GM12878 (cell line): ENCODE results near the gene SNX22. TPM values are rescaled to one million over a fixed set of nuclear protein-coding genes. Genes with fewer than 3 reads are reported as not detected.
A peak's percentile ranks its signal among the peaks of the same experiment; 100 is the strongest.

Source experiments
- ATF7 ChIP-seq: fragments of 450-650 bp; IDR thresholded peaks from 2 replicates; pipeline ENCODE4 v1.6.1; 2016; ENCODE audit warnings: low read depth, mild to moderate bottlenecking
- CBX3 ChIP-seq: fragments of 200-600 bp; sonication (generic); IDR thresholded peaks from 2 replicates; pipeline ENCODE4 v1.6.1; 2016; ENCODE audit warnings: low read depth, borderline replicate concordance
- CHD4 ChIP-seq: fragments of 200-600 bp; sonication (generic); IDR thresholded peaks from 2 replicates; pipeline ENCODE4 v1.6.1; 2016; ENCODE audit warnings: mild to moderate bottlenecking
- CREB1 ChIP-seq: IDR thresholded peaks from 2 replicates; pipeline ENCODE4 v1.6.1; 2012; ENCODE audit warnings: low read depth, mild to moderate bottlenecking, inconsistent platforms
- ESRRA ChIP-seq: IDR thresholded peaks from 2 replicates; pipeline ENCODE4 v1.6.1; 2012; ENCODE audit warnings: mild to moderate bottlenecking, low read length, improper control_type of control experiment
- HDGF ChIP-seq: fragments of 450-650 bp; IDR thresholded peaks from 2 replicates; pipeline ENCODE4 v1.6.1; 2016; ENCODE audit warnings: antibody characterized with exemption
- IKZF2 ChIP-seq, 2 experiments: fragments of 450-650 bp; IDR thresholded peaks; 2 replicates each; pipeline ENCODE4 v1.6.1; 2017; ENCODE audit warnings: mild to moderate bottlenecking in 2 of 2, moderate library complexity in 2 of 2
- JUNB ChIP-seq: IDR thresholded peaks from 2 replicates; pipeline ENCODE4 v1.6.1; 2016; ENCODE audit warnings: antibody characterized with exemption, mild to moderate bottlenecking
- LARP7 ChIP-seq: fragments of 450-650 bp; IDR thresholded peaks from 2 replicates; pipeline ENCODE4 v1.6.1; 2017; ENCODE audit warnings: mild to moderate bottlenecking
- MEF2A ChIP-seq: IDR thresholded peaks from 2 replicates; pipeline ENCODE4 v1.6.1; 2011; ENCODE audit warnings: low read depth, mild to moderate bottlenecking, low read length, moderate library complexity; ENCODE audit not compliant: insufficient read depth
- MEF2B ChIP-seq: fragments of 450-650 bp; IDR thresholded peaks from 2 replicates; pipeline ENCODE4 v1.6.1; 2018; ENCODE audit warnings: mild to moderate bottlenecking, moderate library complexity; ENCODE audit not compliant: partially characterized antibody, poor library complexity, severe bottlenecking
- MYC ChIP-seq: IDR thresholded peaks from 2 replicates; pipeline ENCODE4 v1.6.1; 2011; ENCODE audit warnings: mild to moderate bottlenecking, low read length, moderate library complexity, inconsistent platforms; ENCODE audit not compliant: insufficient read depth, insufficient replicate concordance, insufficient read length, severe bottlenecking
- NR2F1 ChIP-seq: fragments of 450-650 bp; conservative IDR thresholded peaks from 2 replicates; pipeline ENCODE4 v1.6.1; 2017; ENCODE audit warnings: mild to moderate bottlenecking
- NRF1 ChIP-seq: conservative IDR thresholded peaks from 2 replicates; pipeline ENCODE4 v1.6.1; 2011; ENCODE audit warnings: mild to moderate bottlenecking, low read depth, low read length, improper control_type of control experiment
- SKIL ChIP-seq: fragments of 450-650 bp; IDR thresholded peaks from 2 replicates; pipeline ENCODE4 v1.6.1; 2017; ENCODE audit warnings: mild to moderate bottlenecking, low read depth, inconsistent platforms; ENCODE audit not compliant: poor library complexity, severe bottlenecking
- SPI1 ChIP-seq: IDR thresholded peaks from 2 replicates; pipeline ENCODE4 v1.6.1; 2011; ENCODE audit warnings: low read depth, mild to moderate bottlenecking, low read length, moderate library complexity, borderline replicate concordance; ENCODE audit not compliant: insufficient read depth
- ZBED1 ChIP-seq: IDR thresholded peaks from 2 replicates; pipeline ENCODE4 v1.6.1; 2016; ENCODE audit warnings: borderline replicate concordance
- ZNF622 ChIP-seq: fragments of 450-650 bp; IDR thresholded peaks from 2 replicates; pipeline ENCODE4 v1.6.1; 2017; ENCODE audit warnings: mild to moderate bottlenecking, inconsistent platforms
- polyA plus RNA-seq, 11 experiments: library from polyadenylated mRNA; depleted of rRNA in 4 of 11; unstranded in 6 of 11; stranded (reverse) in 5 of 11; fragments of >200 nt; fragmentation: Nextera tagmentation in 4 of 11; fragmentation: Illumina TruSeq in 1 of 11; extraction: Ambion mirVana in 4 of 11; extraction: Trizol in 1 of 11; gene quantifications; 1 replicate in 1 of 11; 2 replicates in 10 of 11; pipeline versions ENCODE4 v1.2.1 to v1.2.3, GENCODE V29; 2011 to 2016; ENCODE audit warnings: inconsistent platforms in 2 of 11, missing spikeins in 2 of 11, low read depth in 1 of 11
- total RNA-seq, 4 experiments: library from RNA; depleted of rRNA in 3 of 4; stranded (reverse); fragments of >200 nt in 3 of 4; fragmentation: Illumina TruSeq in 1 of 4; extraction: Trizol in 1 of 4; gene quantifications; 2 replicates each; pipeline versions ENCODE4 v1.2.1 to v1.2.3, GENCODE V29; 2013 to 2021
- TF ChIP-seq, protein P1 (sequence below): fragments of 450-650 bp; formaldehyde crosslinking; IDR thresholded peaks from 2 replicates; pipeline ENCODE4 v1.5.0; 2022; ENCODE audit warnings: mild to moderate bottlenecking, missing genetic modification characterization
- TF ChIP-seq, protein P2 (sequence below): IDR thresholded peaks from 2 replicates; pipeline ENCODE4 v1.6.1; 2011; ENCODE audit warnings: low read depth, low read length, improper control_type of control experiment, borderline replicate concordance
- TF ChIP-seq, protein P3 (sequence below): fragments of 450-650 bp; IDR thresholded peaks from 2 replicates; pipeline ENCODE4 v1.6.1; 2014; ENCODE audit warnings: mild to moderate bottlenecking
- TF ChIP-seq, protein P4 (sequence below): fragments of 450-650 bp; IDR thresholded peaks from 2 replicates; pipeline ENCODE4 v1.6.1; 2016; ENCODE audit warnings: mild to moderate bottlenecking

The SNX22 gene
- total and polyA plus RNA-seq, 10 of the 15 experiments (the other 5 are each of a cell fraction or from before 2014, with no cell fraction given), result 4.4 to 29.0 (median 8.7) TPM

GRCh38 chr15:64162869-64163658, 11.5 kb downstream of the SNX22 start, which contains the start of gene PPIB (continued):
- TF ChIP-seq, protein P1, sequence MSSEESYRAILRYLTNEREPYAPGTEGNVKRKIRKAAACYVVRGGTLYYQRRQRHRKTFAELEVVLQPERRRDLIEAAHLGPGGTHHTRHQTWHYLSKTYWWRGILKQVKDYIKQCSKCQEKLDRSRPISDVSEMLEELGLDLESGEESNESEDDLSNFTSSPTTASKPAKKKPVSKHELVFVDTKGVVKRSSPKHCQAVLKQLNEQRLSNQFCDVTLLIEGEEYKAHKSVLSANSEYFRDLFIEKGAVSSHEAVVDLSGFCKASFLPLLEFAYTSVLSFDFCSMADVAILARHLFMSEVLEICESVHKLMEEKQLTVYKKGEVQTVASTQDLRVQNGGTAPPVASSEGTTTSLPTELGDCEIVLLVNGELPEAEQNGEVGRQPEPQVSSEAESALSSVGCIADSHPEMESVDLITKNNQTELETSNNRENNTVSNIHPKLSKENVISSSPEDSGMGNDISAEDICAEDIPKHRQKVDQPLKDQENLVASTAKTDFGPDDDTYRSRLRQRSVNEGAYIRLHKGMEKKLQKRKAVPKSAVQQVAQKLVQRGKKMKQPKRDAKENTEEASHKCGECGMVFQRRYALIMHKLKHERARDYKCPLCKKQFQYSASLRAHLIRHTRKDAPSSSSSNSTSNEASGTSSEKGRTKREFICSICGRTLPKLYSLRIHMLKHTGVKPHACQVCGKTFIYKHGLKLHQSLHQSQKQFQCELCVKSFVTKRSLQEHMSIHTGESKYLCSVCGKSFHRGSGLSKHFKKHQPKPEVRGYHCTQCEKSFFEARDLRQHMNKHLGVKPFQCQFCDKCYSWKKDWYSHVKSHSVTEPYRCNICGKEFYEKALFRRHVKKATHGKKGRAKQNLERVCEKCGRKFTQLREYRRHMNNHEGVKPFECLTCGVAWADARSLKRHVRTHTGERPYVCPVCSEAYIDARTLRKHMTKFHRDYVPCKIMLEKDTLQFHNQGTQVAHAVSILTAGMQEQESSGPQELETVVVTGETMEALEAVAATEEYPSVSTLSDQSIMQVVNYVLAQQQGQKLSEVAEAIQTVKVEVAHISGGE, result peak; percentile 42; the same call in 1 of the 2 replicates
- TF ChIP-seq HDGF (no peak; the same call in 1 of the 2 replicates), JUNB (no peak), ATF7 (peak; percentile 74; the same call in 1 of the 2 replicates), CREB1 (peak; percentile 89), NR2F1 (0 out of 2 replicates have a peak, but pooled peaks have one; percentile 61), ESRRA (no peak; the same call in none of the 2 replicates), IKZF2 (IDR thresholded peaks at IDR 0.05) (no peak; a peak in 1 of 4 replicates), SKIL (no peak), LARP7 (peak; percentile 76; the same call in 1 of the 2 replicates), MYC (no peak), ZNF622 (no peak), SPI1 (peak; percentile 91), CHD4 (no peak), MEF2A (no peak), NRF1 (no peak), CBX3 (no peak), MEF2B (no peak), ZBED1 (no peak)
- TF ChIP-seq, protein P2, sequence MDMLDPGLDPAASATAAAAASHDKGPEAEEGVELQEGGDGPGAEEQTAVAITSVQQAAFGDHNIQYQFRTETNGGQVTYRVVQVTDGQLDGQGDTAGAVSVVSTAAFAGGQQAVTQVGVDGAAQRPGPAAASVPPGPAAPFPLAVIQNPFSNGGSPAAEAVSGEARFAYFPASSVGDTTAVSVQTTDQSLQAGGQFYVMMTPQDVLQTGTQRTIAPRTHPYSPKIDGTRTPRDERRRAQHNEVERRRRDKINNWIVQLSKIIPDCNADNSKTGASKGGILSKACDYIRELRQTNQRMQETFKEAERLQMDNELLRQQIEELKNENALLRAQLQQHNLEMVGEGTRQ, result no peak
- TF ChIP-seq, protein P3, sequence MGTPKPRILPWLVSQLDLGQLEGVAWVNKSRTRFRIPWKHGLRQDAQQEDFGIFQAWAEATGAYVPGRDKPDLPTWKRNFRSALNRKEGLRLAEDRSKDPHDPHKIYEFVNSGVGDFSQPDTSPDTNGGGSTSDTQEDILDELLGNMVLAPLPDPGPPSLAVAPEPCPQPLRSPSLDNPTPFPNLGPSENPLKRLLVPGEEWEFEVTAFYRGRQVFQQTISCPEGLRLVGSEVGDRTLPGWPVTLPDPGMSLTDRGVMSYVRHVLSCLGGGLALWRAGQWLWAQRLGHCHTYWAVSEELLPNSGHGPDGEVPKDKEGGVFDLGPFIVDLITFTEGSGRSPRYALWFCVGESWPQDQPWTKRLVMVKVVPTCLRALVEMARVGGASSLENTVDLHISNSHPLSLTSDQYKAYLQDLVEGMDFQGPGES, result 0 out of 2 replicates have a peak, but pooled peaks have one; percentile 41
- TF ChIP-seq, protein P4, sequence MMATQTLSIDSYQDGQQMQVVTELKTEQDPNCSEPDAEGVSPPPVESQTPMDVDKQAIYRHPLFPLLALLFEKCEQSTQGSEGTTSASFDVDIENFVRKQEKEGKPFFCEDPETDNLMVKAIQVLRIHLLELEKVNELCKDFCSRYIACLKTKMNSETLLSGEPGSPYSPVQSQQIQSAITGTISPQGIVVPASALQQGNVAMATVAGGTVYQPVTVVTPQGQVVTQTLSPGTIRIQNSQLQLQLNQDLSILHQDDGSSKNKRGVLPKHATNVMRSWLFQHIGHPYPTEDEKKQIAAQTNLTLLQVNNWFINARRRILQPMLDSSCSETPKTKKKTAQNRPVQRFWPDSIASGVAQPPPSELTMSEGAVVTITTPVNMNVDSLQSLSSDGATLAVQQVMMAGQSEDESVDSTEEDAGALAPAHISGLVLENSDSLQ, result peak; percentile 21; the same call in 1 of the 2 replicates
